Osteocyte (in vitro differentiated cells): ENCODE results near the gene RIT1. TPM values are rescaled to one million over a fixed set of nuclear protein-coding genes. Genes with fewer than 3 reads are reported as not detected.

Source experiments
- DNase-seq: peaks from one replicate; pipeline ENCODE4 v3.0.0; 2021; ENCODE audit warnings: mixed read lengths; ENCODE audit not compliant: unreplicated experiment; ENCODE audit errors: extremely low spot score
- H3K27ac Mint-ChIP-seq: one replicate; pipeline ENCODE4 v1.8.0; 2021; ENCODE audit warnings: mild to moderate bottlenecking, mixed read lengths; ENCODE audit not compliant: unreplicated experiment
- H3K27me3 Mint-ChIP-seq: one replicate; pipeline ENCODE4 v1.8.0; 2021; ENCODE audit warnings: mixed read lengths; ENCODE audit not compliant: unreplicated experiment
- H3K36me3 Mint-ChIP-seq: one replicate; pipeline ENCODE4 v1.8.0; 2021; ENCODE audit warnings: mixed read lengths; ENCODE audit not compliant: unreplicated experiment
- H3K4me1 Mint-ChIP-seq: one replicate; pipeline ENCODE4 v1.8.0; 2021; ENCODE audit warnings: mixed read lengths; ENCODE audit not compliant: unreplicated experiment
- H3K4me3 Mint-ChIP-seq: one replicate; pipeline ENCODE4 v1.8.0; 2021; ENCODE audit warnings: mild to moderate bottlenecking, moderate library complexity, mixed read lengths; ENCODE audit not compliant: unreplicated experiment
- H3K9me3 Mint-ChIP-seq: one replicate; pipeline ENCODE4 v1.8.0; 2021; ENCODE audit warnings: mixed read lengths; ENCODE audit not compliant: unreplicated experiment
- total RNA-seq: library from RNA; stranded (reverse); gene quantifications from 2 replicates; pipeline ENCODE4 v1.2.1, GENCODE V29; 2021
- TF ChIP-seq, protein P1 (sequence below): fragments of 200-600 bp; sonication (generic); IDR thresholded peaks from 2 replicates; pipeline ENCODE4 v1.5.0; 2021; ENCODE audit warnings: antibody characterized with exemption, mild to moderate bottlenecking, moderate library complexity

The RIT1 gene
- total RNA-seq, 1 donor from 2014 or later = 45.6 TPM

DNA sequence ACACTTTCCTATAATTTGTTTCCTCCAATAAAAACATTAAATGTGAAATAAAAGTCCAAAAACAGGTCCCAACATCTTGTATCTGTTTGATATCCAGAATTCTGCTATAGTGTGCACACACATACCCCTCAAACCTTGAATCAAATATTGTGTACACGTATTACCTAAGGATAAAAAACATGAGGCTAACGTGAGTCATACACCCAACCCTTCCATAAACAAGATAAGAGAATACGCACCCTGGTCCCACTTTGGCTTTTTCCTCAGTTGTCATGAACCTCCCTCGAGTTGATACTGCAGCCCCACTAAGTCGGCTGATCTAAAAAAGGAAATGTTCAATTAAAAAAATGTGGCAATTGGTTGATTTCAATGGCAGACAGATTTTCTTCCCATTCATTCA is 17.9 kb upstream of the RIT1 start:
- DNase-seq = no peak
- Mint-ChIP-seq H3K4me3 (no peak overlapping the region), H3K27ac (no peak overlapping the region), H3K9me3 (no peaks in the 10 kb centered on the region), H3K27me3 (no peaks in the 10 kb centered on the region), H3K4me1 (peaks cover 27% of the 10 kb centered on the region), H3K36me3 (peaks cover 43% of the 10 kb centered on the region)
- TF ChIP-seq, protein P1, sequence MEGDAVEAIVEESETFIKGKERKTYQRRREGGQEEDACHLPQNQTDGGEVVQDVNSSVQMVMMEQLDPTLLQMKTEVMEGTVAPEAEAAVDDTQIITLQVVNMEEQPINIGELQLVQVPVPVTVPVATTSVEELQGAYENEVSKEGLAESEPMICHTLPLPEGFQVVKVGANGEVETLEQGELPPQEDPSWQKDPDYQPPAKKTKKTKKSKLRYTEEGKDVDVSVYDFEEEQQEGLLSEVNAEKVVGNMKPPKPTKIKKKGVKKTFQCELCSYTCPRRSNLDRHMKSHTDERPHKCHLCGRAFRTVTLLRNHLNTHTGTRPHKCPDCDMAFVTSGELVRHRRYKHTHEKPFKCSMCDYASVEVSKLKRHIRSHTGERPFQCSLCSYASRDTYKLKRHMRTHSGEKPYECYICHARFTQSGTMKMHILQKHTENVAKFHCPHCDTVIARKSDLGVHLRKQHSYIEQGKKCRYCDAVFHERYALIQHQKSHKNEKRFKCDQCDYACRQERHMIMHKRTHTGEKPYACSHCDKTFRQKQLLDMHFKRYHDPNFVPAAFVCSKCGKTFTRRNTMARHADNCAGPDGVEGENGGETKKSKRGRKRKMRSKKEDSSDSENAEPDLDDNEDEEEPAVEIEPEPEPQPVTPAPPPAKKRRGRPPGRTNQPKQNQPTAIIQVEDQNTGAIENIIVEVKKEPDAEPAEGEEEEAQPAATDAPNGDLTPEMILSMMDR = no peak

- no peak for DNase-seq
- no peaks in the 10 kb centered on the region for H3K9me3 Mint-ChIP-seq
- TF ChIP-seq, protein P1 = no peak
- no peaks in the 10 kb centered on the region for H3K27me3 Mint-ChIP-seq
- no peak overlapping the region for H3K27ac Mint-ChIP-seq
- peaks cover 59% of the 10 kb centered on the region for H3K36me3 Mint-ChIP-seq
- no peak overlapping the region for H3K4me3 Mint-ChIP-seq
- peaks cover 3% of the 10 kb centered on the region for H3K4me1 Mint-ChIP-seq
Measured at GRCh38 chr1:155925506-155925905, 14.4 kb upstream of the RIT1 start.

DNA sequence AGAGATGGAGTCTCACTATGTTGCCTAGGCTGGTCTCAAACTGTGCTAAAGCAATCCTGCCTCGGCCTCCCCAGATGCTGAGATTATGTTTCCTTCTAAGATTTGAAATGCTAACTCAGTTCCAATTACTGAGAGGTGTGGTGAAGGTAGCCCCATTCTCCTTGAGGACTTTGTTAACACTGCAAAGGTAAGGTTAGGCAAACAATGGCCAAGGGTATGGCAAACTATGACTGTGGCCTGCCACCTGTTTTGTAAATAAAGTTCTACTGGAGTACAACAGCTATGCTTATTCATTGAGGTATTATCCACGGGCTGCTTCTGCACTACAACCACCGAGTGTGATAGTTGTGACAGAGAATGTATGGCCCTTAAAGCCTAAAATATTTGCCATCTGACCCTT is 9.6 kb upstream of the RIT1 start:
- H3K27me3 Mint-ChIP-seq = no peaks in the 10 kb centered on the region
- TF ChIP-seq, protein P1 = no peak
- DNase-seq = no peak
- no peak overlapping the region for H3K4me3 Mint-ChIP-seq
- H3K4me1 Mint-ChIP-seq = no peaks in the 10 kb centered on the region
- no peak overlapping the region for H3K27ac Mint-ChIP-seq
- H3K9me3 Mint-ChIP-seq = no peaks in the 10 kb centered on the region
- H3K36me3 Mint-ChIP-seq = peaks cover 51% of the 10 kb centered on the region

DNA sequence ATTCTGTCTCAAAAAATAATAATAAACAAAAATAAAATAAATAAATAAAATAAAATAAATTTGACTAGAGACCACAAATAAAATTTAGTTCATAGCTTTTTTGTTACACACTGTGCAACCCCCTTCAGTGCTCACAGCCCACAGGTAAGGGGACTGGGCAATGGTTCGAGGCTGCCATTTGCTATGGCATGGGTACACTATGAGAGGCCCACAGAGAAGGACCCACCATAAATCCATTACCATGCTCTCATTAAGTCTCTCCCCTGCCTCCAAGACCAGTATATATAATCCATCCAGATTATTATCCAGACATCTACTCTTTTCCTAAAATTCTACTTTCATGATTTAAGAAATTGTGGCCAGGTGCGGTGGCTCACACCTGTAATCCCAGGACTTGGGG is 8.7 kb upstream of the RIT1 start:
- DNase-seq = no peak
- no peak overlapping the region for H3K27ac Mint-ChIP-seq
- peaks cover 47% of the 10 kb centered on the region for H3K36me3 Mint-ChIP-seq
- no peaks in the 10 kb centered on the region for H3K27me3 Mint-ChIP-seq
- TF ChIP-seq, protein P1 = no peak
- no peaks in the 10 kb centered on the region for H3K9me3 Mint-ChIP-seq
- H3K4me3 Mint-ChIP-seq = no peak overlapping the region
- H3K4me1 Mint-ChIP-seq = no peaks in the 10 kb centered on the region

- H3K27me3 Mint-ChIP-seq = no peaks in the 10 kb centered on the region
- no peak overlapping the region for H3K4me3 Mint-ChIP-seq
- no peaks in the 10 kb centered on the region for H3K9me3 Mint-ChIP-seq
- H3K36me3 Mint-ChIP-seq = peaks cover 52% of the 10 kb centered on the region
- H3K27ac Mint-ChIP-seq = no peak overlapping the region
- no peaks in the 10 kb centered on the region for H3K4me1 Mint-ChIP-seq
- TF ChIP-seq, protein P1 = no peak
- no peak for DNase-seq
Measured at GRCh38 chr1:155918660-155919059, 7.5 kb upstream of the RIT1 start.
